Activated T-cell treated with anti-CD3 and anti-CD28 coated beads for 1 hour (primary cell): ENCODE results near the gene RBM39.
"Not testable (repeated sequence)": the region's sequence is repeated elsewhere in the genome, so short reads cannot be mapped to it uniquely, and the experiment has no call there.

ENCODE experiments used
- DNase-seq: peaks from one replicate; pipeline ENCODE4 v3.0.0-alpha.2; 2020; ENCODE audit warnings: low read depth

The RBM39 gene

DNA sequence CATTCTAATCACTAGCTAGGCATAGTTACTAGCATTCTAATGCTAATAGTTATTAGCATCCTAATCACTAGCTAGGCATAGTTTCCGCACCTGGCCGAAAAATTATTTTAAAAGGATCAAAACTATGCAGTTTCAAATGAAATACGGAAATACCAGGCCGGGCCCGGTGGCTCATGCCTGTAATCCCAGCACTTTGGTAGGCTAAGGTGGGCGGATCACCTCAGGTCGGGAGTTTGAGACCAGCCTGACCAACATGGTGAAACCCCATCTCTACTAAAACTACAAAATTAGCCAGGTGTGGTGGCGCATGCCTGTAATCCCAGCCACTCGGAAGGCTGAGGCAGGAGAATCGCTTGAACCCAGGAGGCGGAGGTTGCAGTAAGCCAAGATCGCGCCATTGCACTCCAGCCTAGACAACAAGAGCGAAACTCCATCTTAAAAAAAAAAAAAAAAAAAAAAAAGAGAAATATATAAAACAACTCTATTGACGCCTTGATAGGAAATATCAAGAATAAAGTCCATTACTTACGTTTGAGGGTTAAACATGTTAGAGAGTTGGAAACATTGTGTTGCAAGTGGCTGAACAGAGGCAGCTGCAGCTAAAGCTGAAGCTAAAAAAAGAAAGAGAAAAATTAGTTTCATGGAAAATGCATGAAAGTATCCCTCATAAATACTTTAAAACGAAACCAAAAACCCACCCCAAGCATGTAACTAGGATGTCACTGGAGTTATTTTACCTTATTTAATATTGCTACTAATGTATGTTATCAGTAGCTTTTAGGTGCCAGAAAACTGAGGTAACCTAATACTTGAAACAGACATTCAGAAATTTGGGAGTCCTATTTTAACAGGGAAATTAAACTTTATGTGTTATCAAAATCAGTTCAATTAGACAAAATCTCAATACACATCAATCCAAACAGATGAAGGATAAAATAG lies 35.2 kb downstream of the RBM39 start:
- DNase-seq, result not testable (repeated sequence)

DNA sequence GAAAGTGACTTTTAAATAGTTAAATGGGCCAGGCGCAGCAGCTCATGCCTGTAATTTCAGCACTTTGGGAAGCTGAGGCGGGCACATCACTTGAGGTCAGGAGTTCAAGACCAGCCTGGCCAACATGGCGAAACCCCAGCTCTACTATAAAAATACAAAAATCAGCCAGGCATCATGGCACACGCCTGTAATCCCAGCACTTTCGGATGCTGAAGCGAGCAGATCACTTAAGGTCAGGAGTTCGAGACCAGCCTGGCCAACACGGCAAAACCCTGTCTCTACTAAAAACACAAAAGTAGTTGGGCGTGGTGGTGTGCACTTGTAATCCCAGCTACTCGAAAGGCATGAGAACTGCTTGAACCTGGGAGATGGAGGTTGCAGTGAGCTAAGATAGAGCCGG lies 36.2 kb downstream of the RBM39 start:
- DNase-seq, result not testable (repeated sequence)

DNA sequence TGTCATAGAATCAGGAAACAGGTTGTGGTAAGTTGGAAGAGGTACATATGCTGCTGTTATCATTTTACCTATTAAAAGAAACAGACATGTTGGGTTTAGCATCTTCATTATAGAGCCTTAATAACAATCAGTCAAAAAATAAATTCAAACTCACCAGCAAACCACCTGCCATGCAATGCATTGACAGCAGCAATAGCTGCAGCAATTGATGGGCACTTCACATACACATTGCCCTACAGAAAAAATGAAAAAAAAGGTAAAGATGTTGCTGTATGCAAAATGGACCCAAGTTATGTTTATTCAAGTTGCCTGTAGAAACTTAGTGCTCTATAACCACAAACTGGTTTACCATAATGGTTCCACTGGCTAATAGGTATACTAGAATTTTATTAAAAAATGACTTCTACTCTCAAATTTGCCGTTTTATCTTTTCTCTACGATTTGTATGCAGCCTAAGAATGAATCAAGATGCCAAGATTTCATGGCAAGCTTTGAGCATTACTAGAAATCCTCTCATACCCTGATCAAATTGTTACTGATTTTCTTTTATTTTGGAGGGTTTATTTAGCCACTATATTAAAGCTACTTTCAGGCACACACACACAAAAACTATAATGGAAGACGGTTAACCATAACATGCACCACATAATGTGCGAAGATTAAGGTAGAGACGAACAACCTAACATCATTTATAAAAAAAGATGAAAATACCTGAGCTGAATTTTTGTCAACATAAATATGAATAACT lies 37.4 kb downstream of the RBM39 start:
- DNase-seq, result no peak

DNA sequence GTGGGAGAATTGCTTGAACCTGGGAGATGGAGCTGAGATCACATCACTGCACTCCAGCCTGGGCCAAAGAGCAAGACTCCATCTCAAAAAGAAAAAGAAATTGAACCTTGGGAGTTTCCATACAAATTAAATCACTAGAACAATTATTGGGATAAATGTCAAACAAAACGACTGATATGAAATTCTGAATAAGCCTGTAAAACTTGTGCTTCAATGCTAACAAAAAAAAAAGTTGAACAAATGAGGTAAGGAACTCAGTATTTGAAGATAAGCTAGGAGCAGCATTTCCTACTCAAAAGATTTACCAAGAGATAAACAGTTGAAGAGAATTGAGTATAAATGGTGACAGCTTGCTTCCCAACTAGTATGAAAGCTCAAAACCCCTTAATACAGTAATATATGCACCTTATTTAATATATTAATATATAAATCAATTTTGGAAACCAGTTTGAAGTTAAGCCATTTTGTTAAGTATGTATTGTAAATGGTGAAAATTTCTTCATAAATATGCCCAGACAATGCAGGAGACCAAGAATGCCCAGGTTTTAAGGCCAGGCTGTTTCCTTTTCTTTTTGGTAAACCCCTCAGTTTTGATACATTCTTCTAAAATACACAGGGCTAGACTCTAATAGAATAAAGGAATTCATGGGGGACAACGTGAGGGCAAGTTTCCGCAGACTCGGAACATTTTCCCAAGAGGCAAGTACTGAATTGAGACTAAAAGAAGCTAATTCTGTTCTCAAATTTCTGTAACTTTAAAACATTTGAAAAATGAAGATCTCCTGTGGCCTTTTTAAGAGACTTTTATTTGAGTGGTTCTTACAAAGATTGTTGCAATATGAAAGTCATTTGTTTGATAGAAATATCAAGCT lies 39.0 kb downstream of the RBM39 start:
- no peak for DNase-seq

DNA sequence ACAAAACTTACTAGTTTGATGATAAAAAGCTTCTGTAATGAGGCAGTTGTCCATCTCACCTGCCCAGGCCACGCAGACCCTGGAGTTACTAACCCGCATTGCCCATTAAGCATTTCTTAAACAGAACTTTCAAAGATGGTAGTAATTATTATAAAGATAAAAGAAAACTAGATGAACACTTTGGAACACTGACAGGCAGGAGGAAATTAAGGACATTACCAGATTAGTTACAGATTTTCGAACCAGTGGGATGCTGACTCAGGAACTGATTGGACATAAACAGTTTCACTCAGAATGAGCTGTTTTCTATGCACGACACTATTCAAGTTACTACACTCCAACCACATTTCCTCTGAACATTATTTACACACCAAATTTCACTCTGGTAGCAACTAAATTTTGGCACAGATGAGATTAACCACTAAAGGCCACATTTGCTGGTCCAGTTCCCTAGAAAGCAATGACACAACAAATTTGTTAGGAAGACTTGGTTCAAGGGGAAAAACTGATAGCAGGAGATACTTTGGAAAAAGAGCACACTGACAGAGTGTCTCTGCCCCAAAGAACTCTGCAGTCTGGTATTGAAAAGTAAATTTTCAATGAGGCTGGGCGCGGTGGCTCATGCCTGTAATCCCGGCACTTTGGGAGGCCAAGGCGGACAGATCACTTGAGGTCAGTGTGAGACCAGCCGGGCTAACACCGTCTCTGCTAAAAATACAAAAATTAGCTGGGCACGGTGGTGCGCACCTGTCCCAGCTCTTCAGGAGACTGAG lies 39.8 kb downstream of the RBM39 start:
- DNase-seq, result no peak

DNA sequence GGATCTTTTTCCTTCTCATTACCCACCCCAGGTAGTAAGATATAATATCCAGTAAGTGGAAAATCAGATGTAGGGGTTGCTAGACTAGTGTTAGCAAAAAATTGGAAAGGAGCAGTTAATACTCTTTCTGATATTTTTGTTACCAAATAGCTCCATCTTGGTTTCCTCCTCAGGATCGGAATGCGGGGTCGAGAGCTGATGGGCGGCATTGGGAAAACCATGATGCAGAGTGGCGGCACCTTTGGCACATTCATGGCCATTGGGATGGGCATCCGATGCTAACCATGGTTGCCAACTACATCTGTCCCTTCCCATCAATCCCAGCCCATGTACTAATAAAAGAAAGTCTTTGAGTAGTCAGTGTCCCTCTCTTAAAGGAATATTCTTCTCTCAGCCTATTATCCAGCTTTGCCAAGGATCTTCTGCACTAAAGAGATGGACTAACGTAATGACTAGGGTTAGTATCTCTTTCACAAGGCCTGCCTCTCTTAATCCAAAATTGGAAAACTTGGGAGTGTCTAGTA lies 41.4 kb downstream of the RBM39 start:
- no peak for DNase-seq

DNA sequence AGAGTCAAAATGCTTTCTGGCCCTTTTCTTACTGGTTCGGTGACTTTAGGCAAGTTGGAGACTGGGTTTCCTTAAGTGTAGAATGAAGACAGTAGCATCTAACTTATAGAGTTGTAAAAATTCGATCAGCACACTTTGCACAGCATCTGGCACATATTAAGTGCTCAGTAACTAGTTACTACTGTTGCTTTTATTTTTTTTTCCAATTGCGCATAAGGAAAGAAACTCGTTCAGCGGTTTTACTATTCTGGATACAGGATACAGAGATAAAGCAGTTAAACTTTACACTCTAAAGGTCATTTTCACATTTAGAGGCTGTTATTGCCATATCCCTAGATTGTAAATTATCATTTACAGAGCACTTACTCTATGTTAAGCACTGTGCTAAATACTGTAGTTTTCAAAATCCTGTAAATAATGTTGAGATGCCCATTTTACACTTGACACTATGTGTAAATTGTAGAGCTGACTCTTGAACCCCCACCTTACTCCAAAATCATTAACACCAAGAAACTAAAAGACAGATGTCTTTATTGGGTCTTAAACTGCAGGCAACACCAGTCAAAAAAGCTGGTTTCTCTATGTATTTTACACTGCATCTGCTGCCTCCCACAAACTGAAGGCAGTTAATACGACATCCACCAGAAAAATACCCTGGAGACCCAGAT lies 42.0 kb downstream of the RBM39 start:
- no peak for DNase-seq

DNA sequence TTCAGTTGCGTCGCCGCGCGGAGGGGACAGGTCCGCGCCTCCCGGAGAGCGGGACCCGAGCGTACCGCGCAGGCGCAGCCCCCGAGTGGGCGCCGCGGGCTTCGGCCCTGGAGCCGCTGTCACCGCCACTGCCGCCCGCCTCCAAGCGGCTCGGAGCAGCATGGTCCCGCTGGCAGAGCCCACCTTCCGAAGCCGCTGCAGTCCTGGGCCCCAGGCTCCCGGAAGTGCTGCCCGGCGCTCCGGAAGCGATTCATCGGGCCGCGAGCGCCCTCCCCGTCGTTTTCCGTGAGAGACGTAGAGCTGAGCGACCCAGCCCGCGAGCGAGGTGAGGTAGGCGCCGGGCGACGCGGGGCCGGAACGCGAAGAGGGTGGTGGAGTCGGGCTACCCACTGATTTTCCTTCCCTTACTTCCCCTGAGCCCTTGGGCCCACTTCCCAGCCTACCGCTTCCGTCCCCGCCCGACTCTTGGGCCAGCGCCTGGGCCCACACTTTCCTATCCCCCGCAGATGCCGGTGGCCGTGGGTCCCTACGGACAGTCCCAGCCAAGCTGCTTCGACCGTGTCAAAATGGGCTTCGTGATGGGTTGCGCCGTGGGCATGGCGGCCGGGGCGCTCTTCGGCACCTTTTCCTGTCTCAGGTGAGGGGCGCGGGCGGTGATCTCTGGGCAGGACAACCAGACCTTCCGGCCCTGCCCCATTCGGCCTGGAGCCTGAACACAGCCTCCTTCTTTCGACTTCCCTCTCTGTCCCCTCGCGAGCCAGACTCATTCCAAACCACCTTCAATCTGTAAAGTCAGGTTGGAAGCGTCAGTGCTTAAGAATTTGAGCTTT lies 42.7 kb downstream of the RBM39 start, which contains the start of the genes NFS1 and ROMO1:
NFS1 (minus strand) TSS at position 226 of the 830 bp plus-strand sequence; CDS start at position 162, 64 bp downstream.
ROMO1 (plus strand) TSS at position 279 of the 830 bp plus-strand sequence; CDS start at position 507, 228 bp downstream.
- DNase-seq, result peak; percentile 82

DNA sequence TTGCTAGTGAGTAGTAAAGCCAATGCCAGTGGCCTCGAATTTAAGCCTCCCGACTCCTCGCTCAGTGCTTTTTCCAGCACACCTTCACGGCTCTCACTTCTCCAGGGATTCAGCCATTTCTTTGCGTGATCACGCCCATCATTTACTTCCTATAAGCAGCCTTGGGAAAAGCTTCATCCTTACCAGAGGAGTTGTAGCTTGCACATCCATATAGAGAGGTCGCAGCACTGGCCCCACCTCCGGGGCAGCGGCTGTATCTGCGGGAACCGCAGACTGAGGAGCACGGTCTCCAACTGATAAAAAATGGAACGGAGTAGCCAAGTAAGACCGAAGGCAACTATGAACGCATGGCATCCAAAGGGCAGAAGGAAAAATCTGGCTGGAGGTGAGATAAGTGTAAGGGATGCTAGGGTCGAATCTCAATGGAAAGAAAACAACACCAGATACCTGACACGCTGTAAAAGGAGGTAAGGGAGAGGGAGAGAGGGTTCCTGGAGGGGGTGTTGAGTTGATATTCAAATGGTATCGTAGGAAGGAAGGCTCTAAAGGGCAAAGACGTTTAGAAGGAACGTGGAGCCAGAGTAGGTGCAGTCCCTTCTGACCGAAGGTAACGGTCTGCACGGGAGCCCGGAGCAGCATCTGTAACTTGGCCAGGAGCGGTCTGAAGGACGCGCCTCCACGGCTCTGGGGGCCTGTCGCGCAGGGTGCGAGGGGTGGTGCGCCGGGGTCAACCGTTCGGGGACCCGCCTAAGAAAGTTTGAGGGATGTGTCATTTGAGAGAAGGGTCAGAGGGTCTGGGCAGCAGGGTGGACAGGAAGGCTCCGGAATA lies 43.5 kb downstream of the RBM39 start:
- DNase-seq, result no peak

DNA sequence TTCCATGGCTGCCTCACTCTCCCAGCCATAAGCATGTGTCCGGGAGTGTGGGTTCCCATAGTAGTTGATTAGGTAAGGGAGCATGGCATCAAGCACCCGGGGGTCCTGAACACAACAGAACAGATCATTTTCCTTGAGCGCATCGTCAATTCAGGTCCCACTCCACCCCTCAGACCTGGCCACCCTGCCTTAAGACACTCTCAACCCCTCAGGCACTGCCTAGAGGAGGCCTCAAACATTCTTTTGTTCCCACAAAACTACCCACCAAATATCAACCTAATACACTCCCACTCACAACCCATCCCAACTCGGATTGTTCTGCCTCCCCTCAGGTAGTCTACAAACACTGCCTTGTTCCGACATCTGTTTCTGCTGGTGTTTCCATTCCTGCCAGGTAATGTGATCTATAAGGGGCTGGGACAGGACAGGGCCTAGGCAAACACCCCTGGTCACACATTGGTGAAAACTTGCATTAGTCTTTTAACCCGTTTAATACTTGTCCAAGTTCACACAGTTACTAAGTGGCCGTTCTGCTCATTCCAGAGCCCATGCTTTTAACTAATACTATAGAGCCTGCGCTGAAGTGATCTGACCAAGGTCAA lies 44.3 kb downstream of the RBM39 start:
- no peak for DNase-seq

DNA sequence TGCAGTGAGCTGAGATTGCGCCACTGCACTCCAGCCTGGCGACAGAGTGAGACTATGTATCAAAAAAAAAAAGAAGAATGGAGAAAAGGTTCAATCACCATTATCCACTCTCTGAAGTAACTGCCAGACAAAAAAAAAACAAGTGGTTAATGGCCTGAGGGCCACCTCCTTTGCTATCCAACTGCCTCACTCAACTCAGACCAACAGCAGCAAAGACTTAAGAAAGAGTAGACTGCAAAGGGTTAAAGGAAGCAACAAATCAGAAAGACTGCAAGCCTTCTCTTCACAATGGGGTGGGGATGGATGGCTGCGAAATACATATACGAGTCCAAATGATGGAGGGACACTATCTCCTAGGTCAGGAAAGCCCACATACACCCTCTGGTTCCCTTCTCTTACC lies 46.1 kb downstream of the RBM39 start:
- no peak for DNase-seq

DNA sequence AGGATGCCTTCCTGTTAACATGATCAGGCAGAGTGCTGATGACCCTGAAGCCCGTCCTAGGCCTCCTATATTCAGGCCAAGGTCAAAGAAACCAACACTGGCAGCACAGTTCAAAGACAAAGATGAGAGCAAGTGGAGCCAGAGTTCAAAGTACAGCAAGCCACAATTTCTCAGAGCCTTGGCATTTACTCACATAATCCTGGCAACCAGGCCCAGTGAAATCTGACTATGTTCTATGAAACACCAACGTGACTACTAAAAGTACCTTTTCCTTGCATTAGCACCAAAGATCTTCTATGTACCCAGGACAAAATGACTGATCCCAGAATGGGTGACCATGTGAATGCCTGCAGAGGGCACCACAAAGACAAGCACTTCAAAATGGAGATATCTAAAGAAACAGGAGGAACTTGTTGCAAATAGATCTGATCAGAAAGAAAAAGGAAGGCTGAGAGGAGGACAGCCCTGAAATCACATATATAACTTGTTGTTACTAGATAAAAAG lies 46.8 kb downstream of the RBM39 start:
- no peak for DNase-seq

DNA sequence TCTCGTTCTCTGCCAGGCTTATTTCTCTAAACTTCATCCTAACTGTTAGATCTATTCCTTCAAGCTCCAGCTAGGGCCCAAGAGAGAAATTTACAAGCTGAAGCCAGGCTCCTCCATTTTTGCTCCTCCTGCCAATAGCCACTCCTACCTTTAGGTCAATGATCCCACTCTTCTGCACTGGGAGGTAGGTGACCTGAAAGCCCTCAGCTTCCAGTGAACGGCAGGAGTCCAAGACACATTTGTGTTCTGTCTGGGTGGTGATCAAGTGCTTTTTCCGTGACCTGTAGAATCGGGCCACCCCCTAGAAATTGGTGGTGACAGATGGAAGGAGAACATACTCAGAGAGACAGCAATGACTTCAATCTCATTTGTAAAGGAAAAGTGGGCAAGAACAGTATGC lies 51.8 kb downstream of the RBM39 start:
- DNase-seq, result no peak

DNA sequence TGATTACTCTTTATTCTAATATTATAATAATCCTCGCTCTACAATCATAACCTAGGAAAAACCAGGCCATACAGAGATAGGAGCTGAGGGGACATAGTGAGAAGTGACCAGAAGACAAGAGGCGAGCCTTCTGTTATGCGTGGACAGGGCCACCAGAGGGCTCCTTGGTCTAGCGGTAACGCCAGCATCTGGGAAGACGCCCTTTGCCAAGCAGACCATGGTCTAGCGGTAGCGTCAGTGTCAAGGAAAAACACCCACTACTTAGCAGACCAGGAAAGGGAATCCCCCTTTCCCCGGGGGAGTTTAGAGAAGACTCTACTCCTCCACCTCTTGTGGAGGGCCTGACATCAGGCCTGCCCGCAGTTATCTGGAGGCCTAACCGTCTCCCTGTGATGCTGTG lies 55.2 kb downstream of the RBM39 start:
- not testable (repeated sequence) for DNase-seq

DNA sequence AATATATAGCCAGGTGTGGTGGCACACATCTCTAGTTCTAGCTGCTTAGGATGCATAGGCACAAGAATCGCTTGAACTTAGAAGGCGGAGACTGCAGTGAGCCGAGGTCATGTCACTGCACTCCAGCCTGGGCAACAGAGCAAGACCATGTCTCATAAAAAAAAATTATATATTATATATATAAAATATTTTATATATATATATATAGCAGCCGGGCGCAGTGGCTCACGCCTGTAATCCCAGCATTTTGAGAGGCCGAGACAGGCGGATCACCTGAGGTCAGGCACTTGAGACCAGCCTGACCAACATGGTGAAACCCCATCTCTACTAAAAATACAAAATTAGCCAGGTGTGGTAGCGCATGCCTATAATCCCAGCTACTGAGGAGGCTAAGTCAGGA lies 56.7 kb downstream of the RBM39 start:
- not testable (repeated sequence) for DNase-seq

DNA sequence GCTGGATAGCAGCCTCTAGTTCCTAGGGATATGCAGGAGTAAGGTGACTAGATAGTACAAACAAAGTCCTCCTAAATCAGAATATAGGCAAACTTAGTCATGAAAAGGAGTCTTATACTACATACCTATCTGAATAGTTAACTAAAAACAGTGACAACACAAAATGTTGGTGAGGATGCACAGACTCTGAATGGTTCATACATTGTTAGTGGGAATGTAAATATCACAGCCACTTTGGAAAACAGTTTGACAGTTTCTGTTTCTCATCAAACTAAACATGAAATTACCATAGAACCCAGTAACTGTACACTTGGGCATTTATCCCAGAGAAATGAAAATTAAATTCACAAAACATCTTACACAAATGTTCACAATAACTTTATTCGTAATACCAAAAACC lies 60.1 kb downstream of the RBM39 start:
- no peak for DNase-seq

DNA sequence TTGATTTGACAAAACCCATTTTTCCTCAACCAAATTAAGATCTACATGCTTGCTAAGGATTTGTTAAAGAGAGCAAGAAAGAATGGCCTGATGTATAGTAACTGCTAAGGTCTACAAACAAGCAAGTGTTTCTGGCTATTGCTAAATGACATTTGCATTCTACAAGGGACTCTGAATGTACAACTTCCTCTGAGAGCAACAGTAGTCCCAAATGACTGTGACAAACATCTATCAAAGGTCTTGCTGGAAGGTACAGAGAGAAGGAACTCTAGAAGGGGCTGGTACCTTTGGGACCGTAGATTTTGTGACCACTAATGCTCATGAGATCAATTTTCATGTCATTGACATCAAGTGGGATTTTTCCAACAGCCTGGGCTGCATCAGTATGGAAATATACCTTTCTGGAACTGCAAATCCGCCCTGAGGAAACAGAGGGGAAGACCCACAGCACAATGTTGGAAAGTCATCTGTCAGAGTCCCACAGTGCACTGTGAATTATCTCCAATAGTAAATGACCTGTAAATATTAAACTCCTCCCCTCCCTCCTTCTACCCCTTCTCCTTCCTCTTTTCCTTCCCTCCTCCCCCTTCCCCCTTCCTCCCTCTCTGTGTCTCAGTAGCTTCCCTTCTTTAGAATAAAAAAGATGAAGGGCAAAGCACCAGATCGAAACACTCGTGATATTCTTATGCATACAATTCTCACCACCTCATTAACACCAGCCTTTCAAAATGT lies 61.4 kb downstream of the RBM39 start:
- no peak for DNase-seq
